H1 (cell line): ENCODE data around the gene BRMS1. TPM values are rescaled to one million over a fixed set of nuclear protein-coding genes. Genes with fewer than 3 reads are reported as not detected.

Experiments
- EZH2 ChIP-seq: fragments of 200-600 bp; sonication (generic); IDR thresholded peaks from 2 replicates; pipeline ENCODE4 v1.7.1; 2012; ENCODE audit warnings: low read depth, mild to moderate bottlenecking, moderate library complexity, low read length, inconsistent platforms; ENCODE audit not compliant: severe bottlenecking
- JUND ChIP-seq: IDR thresholded peaks from 2 replicates; pipeline ENCODE4 v1.6.1; 2011; ENCODE audit warnings: mild to moderate bottlenecking, improper control_type of control experiment, low read length
- PHF8 ChIP-seq: fragments of 200-600 bp; sonication (generic); conservative IDR thresholded peaks from 2 replicates; pipeline ENCODE4 v1.7.1; 2012; ENCODE audit warnings: low read depth, mild to moderate bottlenecking, inconsistent platforms, low read length, moderate library complexity
- TBP ChIP-seq: IDR thresholded peaks from 2 replicates; pipeline ENCODE4 v1.6.1; 2011; ENCODE audit warnings: low read depth, low read length, improper control_type of control experiment
- polyA plus RNA-seq, 7 experiments: library from polyadenylated mRNA; depleted of rRNA in 3 of 7; stranded (reverse) in 5 of 7; unstranded in 2 of 7; fragments of >200 nt in 5 of 7; fragments of 200-250 nt in 2 of 7; gene quantifications; 1 replicate in 5 of 7; 2 replicates in 1 of 7; 4 replicates in 1 of 7; pipeline versions ENCODE4 v1.2.1 to v1.2.3, GENCODE V29; 2011 to 2013; ENCODE audit warnings: missing spikeins in 2 of 7, mixed read lengths in 2 of 7
- total RNA-seq: library from RNA; stranded (reverse); fragmentation: NEBNext Ultra II Directional; extraction: Animal tissue kit (Norgen Biotek cat#: 25700); gene quantifications from 2 replicates; pipeline ENCODE4 v1.2.1, GENCODE V29; 2021
- TF ChIP-seq, protein P1 (sequence below): IDR thresholded peaks from 2 replicates; pipeline ENCODE4 v1.6.1; 2012; ENCODE audit warnings: inconsistent platforms

The BRMS1 gene
- total and polyA plus RNA-seq, 2 of the 8 experiments (the other 6 are each of a cell fraction or from before 2014, with no cell fraction given), result 39.2 to 46.1 TPM

DNA sequence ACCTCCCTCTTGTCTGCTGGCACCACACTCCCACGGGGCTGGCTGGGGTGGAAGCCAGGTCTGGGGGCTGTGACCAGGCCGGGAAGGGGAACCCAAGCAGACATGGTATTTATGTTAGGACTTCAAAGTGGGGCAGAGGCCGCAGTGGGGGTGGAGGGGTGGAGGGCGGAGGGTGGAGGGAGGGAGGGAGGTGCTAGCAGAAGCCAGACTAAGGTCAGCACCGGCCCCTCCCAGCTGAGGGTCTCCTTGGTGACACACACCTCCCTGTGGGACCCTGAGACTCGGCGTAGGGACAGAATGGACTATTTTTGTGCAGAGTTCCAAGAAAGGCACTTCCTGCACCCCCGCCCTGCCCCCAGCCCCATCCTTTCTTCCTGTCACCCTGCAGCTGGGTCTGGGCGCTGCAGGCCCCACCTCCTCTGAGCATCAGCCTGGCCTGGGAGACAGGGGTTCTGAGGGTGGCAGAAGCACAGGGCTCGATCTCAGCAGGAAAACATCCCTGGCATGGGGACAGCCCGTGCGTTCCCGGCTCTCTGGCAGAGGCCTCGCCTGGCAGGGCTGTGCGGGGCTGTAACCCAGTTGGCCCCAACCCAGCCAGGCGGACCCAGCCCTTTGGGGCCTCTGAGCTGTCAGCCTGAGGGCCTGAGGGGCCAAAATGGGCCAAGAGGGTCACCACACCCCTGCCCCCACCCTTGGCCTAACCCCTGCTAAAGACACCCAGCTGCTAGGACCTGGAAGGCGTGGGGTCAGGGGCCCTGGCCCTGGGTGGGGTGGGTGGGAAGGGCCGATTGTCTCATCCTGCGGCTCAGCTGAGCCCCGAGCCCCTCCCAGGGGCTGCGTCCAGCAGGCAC, 18.4 kb downstream of the BRMS1 start (continued):
- TF ChIP-seq TBP, result no peak
- TF ChIP-seq JUND, result no peak
- TF ChIP-seq, protein P1, sequence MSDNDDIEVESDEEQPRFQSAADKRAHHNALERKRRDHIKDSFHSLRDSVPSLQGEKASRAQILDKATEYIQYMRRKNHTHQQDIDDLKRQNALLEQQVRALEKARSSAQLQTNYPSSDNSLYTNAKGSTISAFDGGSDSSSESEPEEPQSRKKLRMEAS, result no peak
- no peak for TF ChIP-seq PHF8
- no peak for TF ChIP-seq EZH2
